GM23338 (cell line): ENCODE data around the gene GATA5.

ENCODE experiments used
- CREB1 ChIP-seq: fragments of 250-450 bp; sonication (Bioruptor Pico); IDR thresholded peaks from 2 replicates; pipeline ENCODE4 v1.5.0; 2020; ENCODE audit warnings: low read depth, mild to moderate bottlenecking, moderate library complexity
- CTCF ChIP-seq, 2 experiments: fragments of 200-600 bp in 1 of 2; sonication (generic) in 1 of 2; conservative IDR thresholded peaks; 2 replicates each; pipeline versions ENCODE4 v1.5.1 to v1.6.1; 2016 to 2017; ENCODE audit warnings: antibody characterized with exemption in 2 of 2, low read depth in 2 of 2, mild to moderate bottlenecking in 2 of 2, moderate library complexity in 1 of 2
- ETS1 ChIP-seq: IDR thresholded peaks from 2 replicates; pipeline ENCODE4 v1.6.1; 2016; ENCODE audit warnings: antibody characterized with exemption
- EZH2 ChIP-seq: fragments of 200-600 bp; sonication (generic); IDR thresholded peaks from one replicate; pipeline ENCODE4 v1.8.0; 2017; ENCODE audit warnings: antibody characterized with exemption, mild to moderate bottlenecking, low read depth; ENCODE audit not compliant: unreplicated experiment
- EZH2phosphoT487 ChIP-seq: fragments of 200-600 bp; sonication (generic); IDR thresholded peaks from one replicate; pipeline ENCODE4 v1.8.1; 2018; ENCODE audit warnings: antibody characterized with exemption; ENCODE audit not compliant: unreplicated experiment
- NANOG ChIP-seq: IDR thresholded peaks from 2 replicates; pipeline ENCODE4 v1.6.1; 2016; ENCODE audit warnings: antibody characterized with exemption, borderline replicate concordance
- POLR2AphosphoS5 ChIP-seq: IDR thresholded peaks from 2 replicates; pipeline ENCODE4 v1.6.1; 2016; ENCODE audit warnings: antibody characterized with exemption, low read depth
- REST ChIP-seq: IDR thresholded peaks from one replicate; pipeline ENCODE4 v1.6.1; 2018; ENCODE audit warnings: antibody characterized with exemption; ENCODE audit not compliant: unreplicated experiment
- STAT1 ChIP-seq: IDR thresholded peaks from one replicate; pipeline ENCODE4 v1.6.1; 2016; ENCODE audit warnings: antibody characterized with exemption; ENCODE audit not compliant: unreplicated experiment
- ZNF331 ChIP-seq: fragments of 250-450 bp; sonication (Bioruptor Pico); IDR thresholded peaks from 2 replicates; pipeline ENCODE4 v1.5.0; 2020; ENCODE audit warnings: low read depth, mild to moderate bottlenecking, moderate library complexity
- ZNF462 ChIP-seq: fragments of 250-450 bp; sonication (Bioruptor Pico); IDR thresholded peaks from 2 replicates; pipeline ENCODE4 v1.5.0; 2020; ENCODE audit warnings: mild to moderate bottlenecking, moderate library complexity

- no peak for TF ChIP-seq EZH2phosphoT487
- no peak for TF ChIP-seq NANOG
- 0 out of 4 replicates have a peak, but pooled peaks of 1 of the 2 experiments have one; percentile 4 for TF ChIP-seq CTCF (conservative IDR thresholded peaks at IDR 0.05; ENCODE audit: low read depth in 2 of 2)
- TF ChIP-seq ZNF462 = no peak
- no peak for TF ChIP-seq POLR2AphosphoS5
- no peak for TF ChIP-seq CREB1 (CRISPR knock-in tag)
- TF ChIP-seq REST = no peak
- TF ChIP-seq EZH2 = no peak
- no peak for TF ChIP-seq ETS1
- TF ChIP-seq STAT1 = no peak
- TF ChIP-seq ZNF331 = no peak
Measured at GRCh38 chr20:62420846-62421715, 54.7 kb downstream of the GATA5 start.
